HG03460 (cell line): ENCODE measurements around the gene BCL6.
A peak's percentile ranks its signal among the peaks of the same experiment; 100 is the strongest.

Experiments used
- ATAC-seq: cut with Tn5 transposase; IDR thresholded peaks from one replicate; pipeline ENCODE4 v1.9.1; 2021; ENCODE audit not compliant: unreplicated experiment

The BCL6 gene

DNA sequence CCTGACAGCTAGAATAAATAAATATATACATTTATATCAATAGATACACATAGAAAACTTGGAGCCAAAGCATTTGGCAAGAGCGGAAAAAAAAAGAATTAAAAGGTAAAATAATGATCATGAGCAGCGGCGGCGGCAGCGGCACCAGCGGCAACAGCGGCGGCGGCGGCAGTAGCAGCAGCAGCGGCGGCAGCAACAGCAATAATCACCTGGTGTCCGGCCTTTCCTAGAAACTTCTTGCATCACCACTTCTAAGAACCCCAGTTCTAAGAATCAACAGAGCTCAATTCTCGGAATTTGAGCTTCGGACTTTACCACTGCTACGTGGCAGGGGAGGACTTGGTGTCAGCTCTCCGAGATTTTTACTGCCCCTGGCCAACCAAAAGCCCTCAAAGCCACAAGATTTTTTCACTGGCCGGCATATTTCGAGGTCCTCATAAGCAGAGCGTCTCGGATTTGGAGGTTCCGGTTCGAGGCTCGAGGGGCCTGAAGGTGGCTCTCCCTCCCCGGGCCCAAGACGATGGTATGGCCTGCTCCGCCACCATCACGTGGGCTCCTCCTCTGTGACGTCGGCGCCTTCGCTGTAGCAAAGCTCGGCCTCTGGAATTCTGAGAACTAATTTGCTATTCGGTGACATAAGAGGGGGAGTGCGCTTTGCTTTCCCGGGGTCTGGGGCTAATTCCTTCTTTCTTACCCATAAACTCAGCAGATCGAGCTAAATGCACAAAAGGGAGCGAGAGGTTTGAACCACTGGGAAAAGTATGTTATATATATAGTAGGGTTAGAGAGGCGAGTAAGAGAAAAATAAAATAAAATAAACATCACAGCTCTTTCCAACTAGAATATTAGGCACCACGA lies at the start of gene BCL6:
BCL6 (minus strand) TSS at position 268 of the 858 bp plus-strand sequence. CDS start 11,775 bp downstream, outside the sequence.
- ATAC-seq, result peak; percentile 73

DNA sequence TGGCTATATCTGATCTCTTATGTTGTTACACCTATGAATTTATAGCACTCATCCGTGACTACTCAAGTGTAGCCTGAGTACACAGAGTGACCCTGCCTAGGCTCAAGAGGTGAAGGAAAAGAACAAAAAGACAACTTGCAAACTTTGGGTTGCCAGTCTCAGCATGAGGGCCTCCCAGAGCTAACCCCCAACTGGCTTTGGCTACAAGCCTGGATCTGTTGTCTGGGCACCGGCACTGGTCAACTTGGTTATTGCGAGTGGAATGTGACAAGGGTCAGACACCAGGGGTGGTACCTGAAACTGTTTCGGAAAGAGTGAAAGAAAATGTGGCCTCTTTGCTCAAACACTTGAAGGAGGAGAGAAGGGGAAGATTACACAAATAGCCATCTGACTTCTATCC lies 49.5 kb upstream of the BCL6 start:
- ATAC-seq, result no peak

DNA sequence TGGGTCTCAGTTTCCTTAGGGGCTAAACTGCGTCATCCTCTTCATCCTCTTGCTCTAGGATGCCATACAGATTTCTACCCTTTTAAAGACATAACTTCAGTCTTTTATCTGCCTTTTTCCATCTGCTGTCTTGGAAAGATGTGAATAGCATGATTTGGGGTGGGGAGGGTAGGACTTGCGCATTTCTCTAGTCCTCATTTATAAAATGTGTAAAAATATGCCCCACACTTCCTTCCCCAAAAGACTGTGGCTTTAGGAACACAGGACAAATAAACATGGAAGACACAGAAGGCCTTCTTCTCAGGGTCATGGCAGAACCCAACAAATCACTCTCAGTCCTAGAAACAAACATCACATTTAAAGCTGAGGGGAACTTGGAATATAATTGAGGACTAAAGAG lies 48.4 kb upstream of the BCL6 start:
- no peak for ATAC-seq

DNA sequence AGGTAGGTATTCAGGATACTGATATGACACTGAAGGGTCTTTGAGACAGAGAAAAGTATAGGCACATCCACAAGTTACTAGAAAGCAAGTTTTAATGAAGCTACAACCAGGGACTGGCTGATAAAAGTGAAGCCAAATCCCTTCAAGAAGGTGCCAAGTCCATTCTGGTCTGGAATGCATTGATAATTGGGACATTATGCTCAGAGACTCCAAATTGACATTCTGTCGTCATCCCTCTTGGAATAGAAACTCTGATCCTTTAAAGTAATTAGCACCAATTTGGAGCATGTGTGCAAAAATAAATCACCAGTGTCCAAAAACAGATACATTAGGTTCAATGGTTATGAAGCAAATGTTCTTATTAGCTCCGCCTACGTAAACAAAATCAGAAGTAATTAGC lies 47.3 kb upstream of the BCL6 start:
- ATAC-seq, result no peak

DNA sequence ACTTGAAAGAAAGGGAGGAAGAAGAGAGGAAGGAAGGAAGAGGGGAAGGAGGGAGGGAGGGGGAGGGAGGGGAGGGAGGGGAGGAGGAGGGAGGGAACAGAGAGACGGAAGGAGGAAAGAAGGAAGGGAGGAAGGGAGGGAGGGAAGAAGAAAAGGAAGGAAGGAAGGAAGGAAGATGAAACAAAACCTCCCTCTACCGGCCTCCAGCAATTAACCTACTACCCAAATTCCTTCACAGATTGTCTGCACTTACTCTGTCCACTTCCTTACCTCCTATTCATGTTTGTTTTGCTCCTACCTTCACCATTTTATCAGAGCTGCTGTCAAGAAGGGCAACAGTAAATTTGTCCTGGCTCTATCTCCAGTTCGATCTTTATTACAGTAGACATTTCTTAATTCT lies 44.6 kb upstream of the BCL6 start:
- ATAC-seq, result no peak

DNA sequence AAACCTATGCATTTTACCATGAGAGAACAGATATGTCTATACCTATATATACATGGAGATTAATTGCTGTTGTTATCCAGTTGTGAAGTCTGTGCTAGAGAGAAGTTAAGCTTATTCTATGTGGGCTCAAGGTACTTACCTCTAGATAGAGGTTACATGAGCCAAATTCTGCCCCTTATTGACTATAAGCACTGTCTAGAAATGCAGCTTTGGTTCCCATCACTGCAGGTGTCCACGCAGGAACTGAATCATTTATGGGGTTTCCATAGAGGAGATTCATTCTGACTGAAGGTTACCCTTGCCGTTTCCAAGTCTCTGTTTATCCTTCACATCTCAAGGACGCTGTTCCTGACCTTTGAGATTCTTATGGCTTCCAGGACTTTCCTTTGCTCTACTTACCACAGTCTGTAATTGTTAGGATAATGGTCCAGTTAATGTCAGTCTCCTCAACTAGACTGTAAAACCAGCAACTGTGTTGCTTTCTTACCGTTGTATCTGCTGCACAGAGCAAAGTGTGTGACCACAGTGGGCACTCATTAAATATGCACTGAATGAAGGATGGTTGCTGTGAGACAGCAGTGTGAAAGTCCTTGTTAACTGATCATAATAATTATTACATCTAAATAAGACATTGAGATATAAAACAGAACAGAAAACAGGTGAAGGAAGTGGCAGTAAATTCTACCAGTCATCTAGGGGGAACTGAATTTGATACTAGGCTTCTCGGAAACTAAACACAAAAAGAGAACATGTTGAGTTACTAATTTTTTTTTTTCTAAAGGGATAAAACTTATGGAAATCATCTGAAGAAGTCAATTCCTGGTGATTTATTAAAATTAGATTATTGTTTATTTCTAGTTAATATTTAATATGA lies 44.0 kb upstream of the BCL6 start:
- ATAC-seq, result no peak

DNA sequence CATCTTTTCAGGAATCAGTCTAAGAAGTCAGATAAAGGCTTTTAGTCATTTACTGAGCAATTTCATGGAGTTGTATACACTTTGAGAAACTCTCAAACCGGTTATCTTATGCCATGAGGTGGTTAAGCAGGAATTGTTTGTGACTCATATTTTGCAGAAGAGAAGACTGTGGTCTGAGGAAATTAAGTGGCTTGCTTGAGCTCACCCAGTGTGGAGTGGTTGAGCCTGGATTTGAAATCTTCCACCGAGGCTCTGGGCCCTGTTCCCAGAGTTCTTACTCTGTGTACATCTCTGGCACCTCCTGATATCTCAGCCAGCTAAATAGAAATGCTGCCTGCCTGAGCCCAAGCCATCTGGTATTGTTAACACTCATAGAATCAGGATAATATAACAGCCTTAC lies 37.8 kb upstream of the BCL6 start:
- no peak for ATAC-seq

DNA sequence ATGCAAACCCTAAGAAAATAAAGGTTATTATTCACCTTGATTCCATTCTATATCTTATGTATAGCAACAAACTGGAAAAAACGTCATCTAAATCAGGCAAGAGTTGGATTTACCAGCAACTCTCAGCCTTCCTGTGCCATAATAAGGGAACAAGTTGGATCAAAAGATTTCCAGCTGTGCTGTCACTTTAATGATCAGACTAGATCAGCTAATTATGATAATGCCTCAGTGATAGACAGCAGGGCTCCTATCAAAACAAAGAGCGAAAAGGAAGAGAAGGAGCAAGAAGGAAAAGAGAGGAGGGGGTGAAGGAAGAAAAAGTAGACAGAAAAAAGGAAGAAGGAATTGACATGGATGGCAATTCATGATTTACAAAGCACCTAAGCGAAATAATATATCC lies 36.7 kb upstream of the BCL6 start:
- ATAC-seq, result no peak

DNA sequence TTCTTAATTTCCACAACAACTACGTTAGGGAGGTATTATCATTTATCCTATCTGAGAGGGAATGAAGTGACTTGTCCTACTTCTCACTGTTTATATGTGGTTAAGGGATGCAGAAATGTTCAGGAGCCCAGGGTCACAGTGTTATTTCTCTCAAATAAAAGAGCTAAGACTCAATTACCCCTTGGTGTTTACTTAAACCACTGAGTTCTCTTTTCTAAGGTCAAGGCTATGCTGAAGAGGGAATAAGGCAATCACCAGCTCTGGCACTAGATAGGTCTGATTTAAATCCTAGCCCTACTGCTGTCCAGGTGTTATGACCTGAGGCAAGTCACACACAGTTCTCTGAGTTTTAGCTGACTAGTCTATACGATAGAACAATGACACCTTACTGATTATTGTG lies 35.7 kb upstream of the BCL6 start:
- no peak for ATAC-seq

DNA sequence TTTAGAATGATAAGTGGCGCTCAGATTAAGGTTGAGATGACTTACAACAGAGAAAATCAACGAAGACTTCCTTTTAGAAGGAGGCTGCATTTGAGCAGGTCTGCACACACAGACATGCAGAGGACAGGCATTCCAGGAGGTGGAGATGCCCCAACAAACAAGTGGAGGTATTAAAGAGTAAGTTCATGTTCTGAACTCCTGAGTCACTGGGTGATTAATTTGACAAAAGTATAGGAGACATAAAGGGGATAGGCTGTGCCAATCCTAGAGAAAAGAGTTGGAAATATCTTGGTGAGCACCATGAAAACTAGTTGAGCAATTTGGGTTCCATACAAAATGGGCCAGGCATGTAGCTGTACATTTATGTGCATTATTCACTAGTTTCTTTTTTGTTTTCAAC lies 33.5 kb upstream of the BCL6 start:
- no peak for ATAC-seq

DNA sequence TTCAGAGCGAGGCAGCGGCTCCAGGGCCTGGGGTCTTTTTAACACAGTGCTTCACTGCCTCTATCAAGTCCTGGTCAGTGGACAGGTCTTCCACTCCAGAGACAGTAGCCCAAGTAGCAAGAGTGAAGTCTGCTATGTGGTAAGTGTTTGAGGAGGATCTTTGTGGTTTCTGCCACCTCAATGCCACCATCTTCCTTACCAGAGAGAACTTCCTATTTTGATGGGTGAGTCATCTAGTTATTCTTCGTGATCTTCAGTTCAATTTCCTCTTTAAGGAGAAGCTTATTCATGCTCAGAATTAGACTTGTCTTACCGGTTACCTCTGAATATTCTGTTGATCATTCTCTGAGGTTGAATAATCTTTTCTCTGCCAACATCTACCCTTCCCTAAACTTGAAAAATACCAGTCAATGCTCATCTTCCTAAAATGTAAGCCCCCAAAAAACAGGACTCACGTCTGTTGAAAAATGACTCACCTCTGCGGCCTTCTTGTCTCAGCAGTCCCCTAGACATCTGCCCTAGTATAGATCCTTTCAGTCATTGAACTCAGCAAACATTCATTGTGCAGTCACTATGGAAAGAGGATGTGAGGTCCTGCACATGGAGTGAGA lies 32.2 kb upstream of the BCL6 start:
- peak; percentile 38 for ATAC-seq

DNA sequence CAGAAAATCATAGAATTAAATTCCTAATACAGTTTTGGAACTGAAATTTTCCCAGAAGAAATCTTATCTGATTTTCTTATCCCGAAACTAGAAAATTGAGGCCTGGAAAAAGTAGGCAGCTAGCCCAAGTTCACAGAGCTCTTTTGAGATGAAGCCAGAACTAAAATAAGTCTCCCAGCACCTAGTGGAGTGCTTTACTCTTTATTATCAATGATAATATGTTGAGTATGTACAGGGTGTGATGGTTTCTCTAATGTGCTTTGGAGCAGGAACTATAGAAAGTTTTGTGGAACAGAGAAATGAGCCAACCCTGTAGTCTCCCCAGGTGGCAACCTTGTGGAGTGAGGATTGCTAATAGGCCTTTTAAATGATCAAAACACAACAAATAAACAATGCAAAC lies 30.3 kb upstream of the BCL6 start:
- ATAC-seq, result no peak

DNA sequence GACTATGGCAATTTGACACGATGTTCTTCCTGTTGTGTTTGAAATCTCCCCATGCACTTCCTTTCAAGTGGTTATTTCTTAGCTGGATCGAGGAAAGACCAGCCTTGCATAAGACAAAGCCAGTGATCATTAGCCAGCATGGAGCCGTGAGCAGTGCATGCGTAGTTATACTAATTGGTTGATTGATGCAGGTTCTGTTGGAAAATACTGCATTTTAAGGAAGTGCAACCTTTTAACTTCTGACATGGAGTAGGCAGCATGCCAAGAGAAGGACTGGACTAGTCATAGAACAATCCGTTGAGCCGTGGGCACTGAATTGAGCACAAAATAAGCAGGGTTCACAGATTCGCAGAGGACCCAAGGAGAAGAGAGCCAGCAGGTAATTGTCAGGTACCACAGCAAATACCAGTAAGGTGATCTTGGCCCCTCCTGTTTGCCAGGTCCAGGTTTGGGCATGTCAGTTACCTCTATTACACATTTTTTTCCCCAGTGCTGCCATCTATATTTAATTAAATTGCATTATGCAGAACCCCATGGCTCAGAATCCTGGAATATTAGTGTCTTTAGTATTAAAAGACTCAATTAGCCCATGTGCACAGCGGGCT lies 29.0 kb upstream of the BCL6 start:
- no peak for ATAC-seq

DNA sequence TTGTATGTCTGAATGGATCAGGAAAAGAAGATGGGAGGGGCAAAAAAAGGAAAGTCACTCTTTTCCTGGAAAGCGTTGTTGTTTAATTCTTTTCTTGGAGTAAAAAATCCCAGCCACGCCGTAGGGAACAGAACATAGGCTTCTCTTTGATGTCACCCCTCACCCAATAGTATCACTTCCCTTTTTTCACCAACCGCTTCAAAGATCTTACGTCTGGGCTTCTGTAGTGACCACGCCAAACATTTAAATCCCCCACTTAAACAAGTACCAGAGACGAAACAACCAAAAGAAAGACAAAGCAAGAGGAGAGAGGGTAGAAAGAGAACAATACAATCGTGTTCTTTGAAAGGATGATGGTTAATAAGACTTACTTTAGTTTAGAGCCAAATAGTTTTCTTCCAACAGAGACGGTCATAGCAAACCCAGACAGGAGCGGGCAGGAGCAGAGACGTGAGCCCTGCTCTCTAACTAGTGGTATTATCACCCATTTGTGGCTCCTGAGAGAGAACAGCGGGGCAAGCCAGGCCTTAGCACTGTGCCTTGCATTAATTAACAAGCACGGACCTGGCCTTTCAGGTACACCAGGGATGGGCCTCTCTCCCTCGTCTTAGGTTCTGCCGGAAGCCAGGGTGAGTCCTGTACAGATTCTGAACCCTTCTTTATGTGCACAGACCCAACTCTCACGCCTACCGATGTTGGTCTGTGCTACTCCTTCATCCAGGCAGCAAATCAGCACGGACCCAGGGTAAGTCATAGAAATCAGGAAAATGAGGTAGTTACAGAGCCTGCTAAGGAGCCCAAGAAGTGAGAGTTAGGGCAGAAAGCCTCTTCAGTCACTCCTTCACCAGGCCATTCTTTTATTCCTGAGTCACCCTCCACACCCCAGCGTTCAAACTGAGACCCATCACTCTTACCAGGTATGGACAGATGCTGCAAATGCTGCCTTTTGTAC lies 28.2 kb upstream of the BCL6 start:
- ATAC-seq, result peak; percentile 68

DNA sequence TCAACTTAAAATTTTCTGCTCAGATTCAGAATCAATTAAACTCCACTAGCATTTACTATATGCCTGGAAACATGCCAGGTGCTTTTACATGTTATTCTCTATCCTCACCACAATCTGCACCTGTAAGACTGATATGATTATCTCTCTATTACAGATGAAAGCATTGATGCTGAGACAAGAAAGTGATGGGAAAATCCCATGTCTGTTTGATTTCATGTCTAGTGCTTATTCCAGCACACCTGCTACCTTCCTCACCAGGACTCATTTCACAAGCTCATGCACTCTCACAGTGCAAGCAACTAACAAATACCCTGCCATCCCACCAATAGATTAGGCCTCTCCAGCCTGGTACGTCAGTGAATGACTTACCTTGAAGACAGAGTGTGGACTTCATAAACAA lies 25.0 kb upstream of the BCL6 start:
- ATAC-seq, result peak; percentile 50

DNA sequence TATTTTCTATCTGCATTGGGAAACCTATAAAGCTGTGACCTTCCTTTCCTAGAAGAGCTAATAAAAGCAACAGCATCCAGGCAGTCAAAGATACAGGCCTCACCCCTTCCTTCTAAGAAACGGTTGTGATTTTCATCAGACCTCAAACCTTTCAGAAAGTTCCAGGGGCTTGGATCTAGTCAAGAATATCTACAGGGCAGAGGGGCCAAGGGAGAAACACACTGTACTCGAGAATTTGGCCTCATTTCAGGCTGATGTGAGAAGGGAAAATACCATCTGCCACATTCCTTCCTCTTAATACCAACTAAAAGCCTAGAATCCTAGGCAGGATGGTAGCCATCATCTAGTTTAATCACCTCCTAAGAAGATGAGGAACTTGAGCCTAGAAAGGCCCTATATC lies 24.5 kb upstream of the BCL6 start:
- no peak for ATAC-seq

DNA sequence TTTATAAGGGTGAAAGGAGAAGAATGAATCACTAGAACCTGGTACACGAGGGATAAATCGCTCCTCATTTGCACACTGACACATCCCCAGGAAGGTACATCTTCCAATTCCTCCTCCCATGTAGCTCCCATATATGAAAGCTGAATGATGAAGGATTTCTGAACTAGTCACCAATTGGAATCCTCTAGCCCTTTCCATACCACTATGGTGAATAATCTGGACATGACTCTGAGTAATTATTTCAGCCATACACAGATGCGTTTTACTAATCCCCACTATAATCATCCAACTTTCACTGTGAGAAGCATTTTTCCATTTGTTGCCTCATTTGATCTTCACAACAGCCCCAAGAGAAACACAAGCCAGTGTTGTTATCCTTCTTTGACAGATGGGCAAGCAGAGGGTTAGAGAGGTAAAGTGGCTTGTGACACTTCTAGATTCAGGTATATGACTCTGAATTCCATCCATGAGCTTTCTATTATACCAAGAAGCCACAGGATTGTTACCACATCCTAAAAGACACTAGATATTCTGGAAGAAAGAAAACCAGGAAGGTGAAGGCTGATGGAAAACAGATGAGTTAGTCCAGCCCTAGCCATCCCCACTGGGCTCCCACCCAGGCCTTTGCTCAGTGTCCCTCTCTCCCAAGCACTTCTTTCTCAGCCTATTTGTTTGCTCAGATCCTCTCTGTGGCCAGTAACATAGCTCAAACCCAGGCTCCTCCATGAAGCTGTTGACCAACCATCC lies 22.2 kb upstream of the BCL6 start:
- ATAC-seq, result no peak

DNA sequence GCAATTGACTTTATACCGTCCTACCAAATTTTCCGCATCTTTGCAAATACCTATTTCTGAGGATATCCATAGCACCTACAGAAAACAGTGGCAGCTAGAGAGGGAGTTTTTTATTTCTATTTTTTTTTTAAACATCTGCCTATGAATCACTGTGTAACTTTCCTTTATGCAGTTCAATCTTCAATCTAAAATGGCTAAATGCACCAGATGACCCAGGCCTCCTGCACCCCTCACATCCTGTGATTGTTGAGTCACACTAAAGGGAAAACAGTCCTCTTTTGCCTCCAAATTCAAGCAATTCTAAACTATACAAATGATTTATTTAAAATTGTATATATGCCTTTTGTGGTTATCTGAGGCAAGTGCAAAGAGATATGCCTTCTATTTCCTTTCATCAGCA lies 20.1 kb upstream of the BCL6 start:
- no peak for ATAC-seq

DNA sequence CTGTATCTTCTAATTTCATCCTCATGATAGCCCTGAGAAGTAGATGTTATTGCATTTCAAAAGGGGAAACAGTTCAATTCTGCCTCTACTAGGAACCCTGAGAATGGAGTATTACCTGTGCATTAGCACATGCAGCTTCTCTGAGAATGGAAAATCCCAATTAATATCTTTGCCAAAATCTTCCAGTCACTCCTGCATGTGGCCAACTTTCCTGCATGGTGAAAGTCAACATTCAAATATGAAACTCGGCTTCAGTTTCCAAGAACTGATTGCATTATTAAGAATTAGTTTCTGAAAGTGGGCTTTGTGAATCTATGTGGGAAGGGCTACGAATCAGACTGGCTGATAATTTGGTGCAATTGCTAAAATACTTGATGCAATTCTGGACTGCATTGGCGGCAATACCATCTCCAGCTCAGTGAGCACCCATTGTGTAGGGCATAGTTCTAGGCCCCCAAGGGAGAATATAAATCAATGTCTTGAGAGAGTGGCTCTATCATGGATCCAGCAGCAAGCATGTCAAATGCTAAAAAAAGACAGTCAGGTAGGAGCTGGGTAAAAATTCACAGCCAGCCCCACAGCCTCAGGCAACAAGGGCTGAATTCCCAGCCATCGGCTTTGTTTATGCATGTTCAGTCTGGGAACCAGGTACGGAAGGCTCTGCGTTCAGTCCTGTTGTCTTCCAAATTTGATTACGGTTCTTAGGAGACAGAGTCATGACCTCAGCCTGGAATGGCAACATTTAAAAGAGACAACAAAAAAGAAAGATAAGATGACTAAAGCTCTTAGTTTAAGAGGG lies 18.8 kb upstream of the BCL6 start:
- no peak for ATAC-seq
